IMR-90 (cell line): ENCODE results near the gene TRPM3.

Source experiments
- CEBPB ChIP-seq: IDR thresholded peaks from 2 replicates; pipeline ENCODE4 v1.6.1; 2012; ENCODE audit warnings: low read depth, low read length, improper control_type of control experiment
- CTCF ChIP-seq: conservative IDR thresholded peaks from 2 replicates; pipeline ENCODE4 v1.5.1; 2012; ENCODE audit warnings: mild to moderate bottlenecking, low read depth, low read length, improper control_type of control experiment
- FOS ChIP-seq: fragments of 150-350 bp; IDR thresholded peaks from 2 replicates; pipeline ENCODE4 v1.6.1; 2016; ENCODE audit warnings: low read depth, low read length
- MAFK ChIP-seq: IDR thresholded peaks from 2 replicates; pipeline ENCODE4 v1.6.1; 2012; ENCODE audit warnings: low read depth, low read length, improper control_type of control experiment
- MAZ ChIP-seq: IDR thresholded peaks from 2 replicates; pipeline ENCODE4 v1.6.1; 2012; ENCODE audit warnings: low read depth, mild to moderate bottlenecking, low read length, improper control_type of control experiment, moderate library complexity, borderline replicate concordance
- POLR2A ChIP-seq: IDR thresholded peaks from 2 replicates; pipeline ENCODE4 v1.6.1; 2012; ENCODE audit warnings: mild to moderate bottlenecking, low read depth, low read length
- RAD21 ChIP-seq: IDR thresholded peaks from 2 replicates; pipeline ENCODE4 v1.6.1; 2012; ENCODE audit warnings: low read length, improper control_type of control experiment
- RCOR1 ChIP-seq: IDR thresholded peaks from 2 replicates; pipeline ENCODE4 v1.6.1; 2012; ENCODE audit warnings: mild to moderate bottlenecking, low read length, improper control_type of control experiment; ENCODE audit not compliant: insufficient replicate concordance
- USF2 ChIP-seq: fragments of 150-350 bp; IDR thresholded peaks from 2 replicates; pipeline ENCODE4 v1.6.1; 2017; ENCODE audit warnings: mild to moderate bottlenecking, antibody characterized with exemption, low read length, low read depth

DNA sequence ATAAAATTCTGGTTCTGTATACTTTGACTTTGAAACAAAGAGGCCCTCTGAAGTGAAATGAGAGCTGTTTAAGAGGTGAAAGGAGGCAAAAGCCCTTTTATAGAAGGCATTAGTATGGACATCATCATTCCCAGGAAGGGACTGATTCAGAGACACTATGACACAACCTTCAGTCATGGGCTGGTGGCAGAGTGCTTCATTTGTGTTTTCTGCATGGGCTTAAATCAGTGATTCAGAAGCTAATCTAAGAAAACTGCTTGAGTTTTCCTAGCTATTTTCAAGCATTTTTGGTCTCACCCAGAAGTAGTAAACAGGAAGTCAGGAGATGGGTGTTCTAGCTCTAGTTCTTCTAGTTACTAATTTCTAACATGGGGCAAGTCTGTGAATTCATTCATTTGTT lies 288.9 kb downstream of the TRPM3 start:
- TF ChIP-seq CTCF (no peak), CEBPB (no peak), MAZ (no peak), RAD21 (no peak), POLR2A (no peak), RCOR1 (no peak), MAFK (no peak), USF2 (no peak), FOS (no peak)
